GM18511 (cell line): Measurements from ENCODE around the gene CPA1.

Experiments
- ATAC-seq: cut with Tn5 transposase; IDR thresholded peaks from one replicate; pipeline ENCODE4 v1.9.1; 2021; ENCODE audit warnings: mild to moderate bottlenecking, moderate library complexity; ENCODE audit not compliant: unreplicated experiment

Gene CPA1

GRCh38 chr7:130421684-130422083 is 41.4 kb downstream of the CPA1 start:
- ATAC-seq, result no peak

DNA sequence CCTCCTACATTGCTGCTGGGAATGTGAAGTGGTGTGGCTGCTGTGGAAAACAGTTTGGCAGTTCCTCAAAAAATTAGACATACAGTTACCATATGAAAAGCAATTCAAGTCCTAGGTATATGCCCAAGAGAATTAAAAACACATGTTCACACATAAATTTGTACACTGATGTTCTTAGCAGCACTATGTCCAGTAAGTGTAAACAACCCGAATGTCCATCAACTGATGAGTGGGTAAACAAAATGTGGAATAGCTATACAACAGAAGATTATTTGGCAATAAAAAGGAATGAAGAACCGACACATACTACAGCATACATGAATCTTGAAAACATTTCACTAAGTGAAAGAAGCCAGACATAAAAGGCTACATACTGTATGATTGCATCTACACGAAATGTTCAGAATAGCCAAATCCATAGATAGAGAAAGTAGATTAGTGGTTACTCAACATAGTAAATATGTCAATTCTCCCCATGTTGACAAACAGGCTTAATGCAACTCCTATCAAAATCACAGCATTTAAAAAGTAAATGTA is 43.3 kb downstream of the CPA1 start:
- no peak for ATAC-seq

DNA sequence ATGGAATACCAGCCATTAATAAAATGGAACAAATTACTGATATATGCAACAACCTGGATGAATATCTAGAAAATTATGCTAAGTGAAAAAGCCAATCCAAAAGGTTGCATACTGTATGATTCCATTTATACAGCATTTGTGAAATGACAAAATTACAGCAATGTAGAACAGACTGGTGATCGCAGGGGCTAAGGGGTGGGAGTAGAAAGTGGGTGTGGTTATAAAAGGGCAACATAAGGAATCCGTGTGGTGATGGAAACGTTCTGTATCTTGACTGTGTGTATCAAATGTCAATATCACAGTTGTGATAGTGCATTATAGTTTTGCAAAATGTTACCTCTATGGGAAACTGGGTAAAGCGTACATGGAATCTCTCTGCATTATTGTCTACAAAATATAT is 45.5 kb downstream of the CPA1 start:
- no peak for ATAC-seq

GRCh38 chr7:130426564-130426963 is 46.3 kb downstream of the CPA1 start:
- ATAC-seq, result no peak

GRCh38 chr7:130429019-130429418 is 48.7 kb downstream of the CPA1 start:
- ATAC-seq, result no peak

GRCh38 chr7:130430115-130430514 is 49.8 kb downstream of the CPA1 start:
- ATAC-seq, result no peak

GRCh38 chr7:130430841-130431666 is 50.8 kb downstream of the CPA1 start:
- ATAC-seq, result no peak

- ATAC-seq, result no peak
Measured at GRCh38 chr7:130432886-130433285, 52.6 kb downstream of the CPA1 start.

GRCh38 chr7:130433301-130433700 is 53.0 kb downstream of the CPA1 start:
- ATAC-seq, result no peak

DNA sequence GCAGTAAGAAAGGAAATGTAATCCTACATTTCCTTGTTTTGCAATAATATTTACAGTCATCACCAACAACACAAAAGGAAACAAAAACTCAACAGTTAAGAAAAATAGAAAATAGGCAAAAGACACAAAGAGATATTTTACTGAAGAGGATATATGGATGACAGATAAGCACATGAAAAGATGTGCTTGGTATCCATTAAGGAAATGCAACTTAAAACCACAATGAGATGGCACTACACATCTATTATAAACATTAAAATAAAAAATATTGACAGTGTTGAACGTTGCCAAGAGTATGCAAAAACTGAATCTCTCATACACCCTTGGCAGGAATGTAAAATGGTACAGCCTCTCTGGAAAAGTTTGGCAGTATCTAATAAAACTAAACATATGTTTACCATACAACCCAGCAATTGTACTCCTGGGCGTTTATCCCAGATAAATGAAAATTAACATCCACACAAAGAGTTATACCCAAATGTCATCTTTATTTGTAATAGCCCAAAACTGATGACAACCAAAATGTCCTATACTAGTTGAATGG is 55.1 kb downstream of the CPA1 start:
- ATAC-seq, result no peak

DNA sequence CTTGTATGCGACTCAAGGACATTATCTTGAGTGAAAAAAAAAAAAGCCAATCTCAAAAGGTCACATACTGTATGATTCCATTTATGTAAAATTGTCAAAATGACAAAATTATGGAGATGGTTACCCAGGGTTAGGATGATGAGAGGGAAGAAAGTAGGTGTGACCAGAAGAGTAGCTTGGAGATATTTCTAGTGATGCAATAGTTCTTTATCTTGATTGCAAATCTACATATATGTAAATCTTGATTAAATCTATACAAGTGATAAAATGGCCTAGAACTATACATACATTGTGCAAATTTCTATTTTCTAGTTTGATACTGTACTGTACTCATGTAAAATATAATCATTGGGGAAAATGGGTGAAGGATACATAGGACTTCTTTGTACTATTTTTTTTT is 56.0 kb downstream of the CPA1 start:
- ATAC-seq, result no peak
